NOMO-1 treated with dmso at 0.1 percent for 144 hours (cell line): ENCODE measurements around the gene SLC46A2.
A peak's percentile ranks its signal among the peaks of the same experiment; 100 is the strongest.

Experiments
- DNase-seq: peaks from one replicate; lab custom pipeline; 2025; ENCODE audit not compliant: unreplicated experiment; lab: John Stamatoyannopoulos, UW

SLC46A2 gene

DNA sequence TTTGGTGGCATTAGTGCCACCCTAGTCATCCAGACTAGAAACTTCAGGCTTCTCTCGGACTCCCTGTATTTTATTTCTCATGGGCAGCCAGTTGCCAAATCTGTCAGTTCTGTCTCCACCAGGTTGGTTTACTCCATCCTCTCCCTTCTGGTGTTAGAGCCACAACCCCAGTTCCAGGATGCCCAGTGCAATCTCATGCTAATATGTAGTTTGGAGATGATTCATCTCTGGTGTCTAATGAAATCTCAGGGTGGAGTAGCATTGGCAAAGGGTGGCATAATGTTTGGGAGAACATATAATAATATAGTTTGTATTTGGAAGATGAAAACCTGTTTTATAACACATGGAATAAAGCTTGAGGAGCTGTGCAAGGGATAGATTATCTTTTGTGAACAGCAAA lies 30.2 kb downstream of the SLC46A2 start:
- no peak for DNase-seq

GRCh38 chr9:112858625-112859147 lies 32.0 kb downstream of the SLC46A2 start:
- DNase-seq: peak; percentile 96

DNA sequence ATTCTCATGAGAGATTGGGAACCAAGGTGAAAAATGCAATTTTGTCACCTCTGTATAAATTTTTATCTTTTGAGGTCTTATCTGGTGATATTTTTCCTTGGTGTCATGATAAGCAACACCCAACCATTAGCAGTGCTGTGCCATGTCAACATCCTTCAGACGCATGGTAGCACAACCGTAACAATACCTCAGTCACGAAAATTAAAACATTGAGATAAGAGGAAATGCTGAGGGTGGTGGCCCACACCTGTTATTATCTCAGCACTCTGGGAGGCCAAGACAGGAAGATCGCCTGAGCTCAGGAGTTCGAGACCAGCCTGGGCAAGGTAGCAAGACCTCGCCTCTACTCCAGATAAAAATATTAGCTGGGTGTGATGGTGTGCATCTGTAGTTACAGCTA lies 32.7 kb downstream of the SLC46A2 start:
- no peak for DNase-seq

DNA sequence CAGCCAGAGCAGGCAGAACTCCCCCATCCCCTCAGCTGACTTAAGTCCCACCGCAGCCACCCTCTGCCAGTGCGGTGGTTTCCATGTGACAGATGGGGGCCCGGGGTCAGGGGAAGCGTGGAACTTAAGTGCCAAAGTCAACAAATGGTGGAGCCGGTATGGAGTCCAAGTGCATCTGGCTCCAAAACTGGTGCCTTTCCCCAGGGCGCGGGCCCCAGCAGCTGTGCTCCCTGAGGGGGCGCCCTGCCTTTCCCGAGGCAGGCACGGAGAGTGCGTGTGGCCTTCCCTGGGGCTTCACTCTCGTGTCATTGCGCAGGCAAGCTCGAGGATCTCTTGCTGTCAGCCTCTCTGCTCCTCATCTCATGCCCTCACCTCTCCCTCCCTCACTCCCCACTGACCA lies 33.8 kb downstream of the SLC46A2 start:
- DNase-seq: no peak

GRCh38 chr9:112856200-112856599 lies 34.5 kb downstream of the SLC46A2 start:
- no peak for DNase-seq

- no peak for DNase-seq
Measured at GRCh38 chr9:112854657-112855056, 36.0 kb downstream of the SLC46A2 start.

- DNase-seq: no peak
Measured at GRCh38 chr9:112853882-112854585, 36.6 kb downstream of the SLC46A2 start.

GRCh38 chr9:112852741-112853504 lies 37.8 kb downstream of the SLC46A2 start:
- DNase-seq: no peak

DNA sequence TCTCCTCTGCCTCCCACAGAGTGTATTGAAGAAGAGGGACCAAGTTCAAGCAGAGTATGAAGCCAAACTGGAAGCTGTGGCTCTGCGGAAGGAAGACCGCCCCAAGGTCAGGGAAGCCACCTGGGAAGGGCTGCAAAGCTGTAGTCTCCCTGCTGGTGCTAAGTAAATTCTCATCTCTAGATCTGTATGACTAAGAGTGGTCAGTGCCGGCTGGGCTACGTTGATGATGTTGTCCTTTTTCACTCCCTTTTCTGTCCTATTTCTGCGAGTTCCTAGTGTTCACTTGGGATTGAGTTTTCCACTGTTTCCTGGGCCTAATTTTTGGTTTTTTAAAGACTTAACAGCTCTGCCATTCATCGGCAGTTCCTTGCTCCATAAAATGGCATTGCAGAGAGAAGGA lies 39.8 kb downstream of the SLC46A2 start:
- DNase-seq: no peak

DNA sequence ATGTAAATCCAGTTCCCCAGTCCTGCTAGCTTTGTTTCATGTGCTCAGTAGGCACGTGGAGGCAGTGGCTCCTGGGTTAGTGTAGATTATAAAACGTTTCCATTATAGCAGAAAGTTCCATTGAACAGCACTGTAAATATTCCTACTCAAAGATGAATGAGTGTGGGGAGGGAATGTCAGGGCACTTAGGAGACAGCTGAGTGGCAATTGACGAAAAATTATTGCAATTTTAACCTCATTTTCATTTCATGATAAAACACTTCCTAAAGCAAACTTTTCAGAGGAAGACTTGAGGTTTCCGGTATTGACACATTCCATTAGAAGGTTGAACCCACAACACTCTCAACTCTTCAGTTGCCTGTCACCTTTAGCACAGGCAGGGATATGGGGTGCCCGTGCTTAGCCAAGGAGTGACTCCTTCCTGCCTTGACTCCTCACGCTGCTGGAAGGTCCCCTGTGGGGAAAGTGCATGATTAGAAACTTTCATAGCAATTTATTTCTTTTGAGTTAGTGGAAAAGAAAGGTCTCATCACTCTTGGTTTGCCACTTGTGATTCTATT lies 41.2 kb downstream of the SLC46A2 start:
- DNase-seq: peak; percentile 28

GRCh38 chr9:112848316-112849151 lies 42.1 kb downstream of the SLC46A2 start:
- DNase-seq: no peak

- no peak for DNase-seq
Measured at GRCh38 chr9:112846528-112847488, 43.9 kb downstream of the SLC46A2 start.

DNA sequence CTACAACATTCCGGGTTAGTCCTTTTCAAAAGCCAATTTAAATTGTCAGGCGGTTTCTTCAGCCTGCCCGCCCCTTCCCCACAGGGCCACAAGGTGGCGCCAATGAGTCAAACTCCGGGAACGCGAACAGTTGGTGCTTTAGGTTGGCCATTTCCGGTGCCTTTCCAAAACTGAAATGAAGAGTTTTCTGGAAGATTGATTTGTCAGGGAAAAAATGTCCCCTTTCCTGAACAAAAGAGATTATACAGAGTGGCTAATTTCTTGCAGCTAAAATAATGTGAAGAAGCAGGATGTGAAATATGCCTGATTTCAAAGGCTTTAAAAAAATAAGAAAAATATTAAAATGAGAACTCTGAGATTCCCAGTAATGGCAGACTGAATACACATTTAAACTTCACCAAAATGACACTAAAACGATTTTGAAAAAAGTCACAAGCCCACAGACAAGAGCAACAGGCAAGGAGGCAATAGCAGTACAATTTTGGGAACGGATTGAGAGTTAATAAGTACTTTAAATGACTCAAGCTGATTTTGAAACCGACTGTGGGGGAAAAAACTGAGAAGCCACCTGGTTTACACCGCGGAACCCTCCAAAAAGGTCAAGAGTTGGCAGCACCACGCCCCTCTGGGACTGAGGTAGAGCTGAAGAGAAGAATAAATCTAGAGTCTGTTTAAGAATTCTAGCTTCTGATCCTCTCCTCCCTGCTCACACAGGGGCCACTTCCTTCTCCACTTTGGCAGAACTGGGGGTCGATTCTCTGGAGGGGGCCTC lies 45.7 kb downstream of the SLC46A2 start:
- DNase-seq: peak; percentile 38

DNA sequence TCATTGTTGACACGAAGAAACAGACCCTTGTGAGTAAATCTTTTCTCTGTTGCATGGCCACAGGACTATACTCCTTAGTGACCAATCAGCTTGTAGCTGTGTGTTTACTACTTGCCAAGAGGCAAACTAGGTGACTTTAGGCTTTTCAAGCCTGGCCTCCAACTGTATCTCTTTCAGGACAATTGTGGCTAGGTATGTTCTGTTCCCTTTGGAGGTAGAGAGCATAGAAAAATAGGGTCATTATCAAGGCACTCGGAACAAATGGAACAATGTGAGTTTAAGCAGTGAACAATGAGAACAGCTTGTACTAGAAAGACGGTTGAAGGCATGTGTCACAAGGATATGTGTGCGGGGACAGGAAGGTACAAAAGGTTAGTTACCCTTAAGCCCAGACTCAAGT lies 48.1 kb downstream of the SLC46A2 start:
- no peak for DNase-seq

- peak; percentile 9 for DNase-seq
Measured at GRCh38 chr9:112841261-112841660, 49.4 kb downstream of the SLC46A2 start.

DNA sequence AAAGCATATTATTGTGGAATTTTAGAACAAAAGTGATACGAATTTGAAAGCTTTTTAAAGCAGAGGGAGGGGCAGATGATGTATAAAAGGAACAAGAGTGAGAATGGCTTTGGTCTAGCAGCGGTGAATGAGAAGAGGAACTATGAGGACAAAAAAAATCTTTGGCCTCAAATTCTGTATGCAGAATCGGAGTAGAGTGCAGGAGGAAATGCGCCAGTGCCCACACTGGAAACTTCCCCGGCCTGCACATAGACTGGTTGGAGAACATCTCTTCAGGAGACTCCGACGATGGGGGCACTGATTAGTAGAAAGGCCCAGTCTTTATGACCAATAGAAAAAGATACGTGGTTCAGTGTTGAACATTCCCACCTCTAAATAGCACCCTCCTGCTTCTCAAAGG lies 51.3 kb downstream of the SLC46A2 start:
- DNase-seq: peak; percentile 11

DNA sequence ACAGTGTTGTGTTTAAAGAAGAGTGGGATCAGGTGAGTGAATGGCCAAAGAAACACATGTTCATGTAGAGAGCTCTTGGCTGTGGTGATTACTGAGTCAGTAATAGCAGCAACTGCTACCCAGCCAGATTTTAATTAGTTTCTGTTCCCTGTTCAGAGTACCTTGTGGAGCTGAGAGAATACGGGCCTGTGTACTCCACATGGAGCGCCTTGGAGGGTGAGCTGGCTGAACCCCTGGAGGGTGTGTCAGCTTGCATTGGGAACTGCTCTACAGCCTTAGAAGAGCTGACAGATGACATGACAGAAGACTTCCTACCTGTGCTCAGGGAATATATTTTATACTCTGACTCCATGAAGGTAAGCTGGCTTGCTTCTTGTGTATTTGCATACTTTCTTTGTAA lies 52.3 kb downstream of the SLC46A2 start:
- no peak for DNase-seq

- DNase-seq: no peak
Measured at GRCh38 chr9:112836394-112836793, 54.3 kb downstream of the SLC46A2 start.

- no peak for DNase-seq
Measured at GRCh38 chr9:112833081-112833480, 57.6 kb downstream of the SLC46A2 start.
